HepG2 (cell line): ENCODE results near the gene SNHG17. TPM values are rescaled to one million over a fixed set of nuclear protein-coding genes. Genes with fewer than 3 reads are reported as not detected.
A peak's percentile ranks its signal among the peaks of the same experiment; 100 is the strongest.

ENCODE experiments used
- ATAC-seq: fragments of 200-7000 bp; cut with Tn5 transposase; 3 replicates; pipeline ENCODE4 v1.9.1; 2020; ENCODE audit warnings: mild to moderate bottlenecking, moderate library complexity
- BruUV-seq: library from RNA; stranded (reverse); fragments of 400-500 nt; replicated peaks from 2 replicates; lab custom pipeline; 2021; lab: Mats Ljungman, UMichigan
- CTCF ChIA-PET: fragments of 300-600 bp; formaldehyde crosslinking; extraction: SDS; loops from one replicate; lab custom pipeline; 2021; ENCODE audit warnings: low total read pairs, inconsistent platforms, low intra/inter-chr PET ratio; lab: Yijun Ruan, JAX
- POLR2A ChIA-PET: fragments of 350-600 bp; sonication (Branson Sonifier 250); formaldehyde crosslinking; loops from one replicate; lab custom pipeline; 2020; ENCODE audit warnings: antibody characterized with exemption, inconsistent platforms; lab: Yijun Ruan, JAX
- DNase-seq: peaks from one replicate; pipeline ENCODE4 v3.0.0-alpha.2; 2015; ENCODE audit warnings: low spot score
- FAIRE-seq: peaks from 3 replicates; lab custom pipeline; 2011; peaks lifted over from hg19 to GRCh38; lab: Jason Lieb, UNC
- H2AFZ ChIP-seq: one replicate; pipeline ENCODE4 v1.6.1; 2011; ENCODE audit warnings: low read length, inconsistent platforms
- H3K27ac ChIP-seq: fragments of 300-600 bp; 3 replicates; pipeline ENCODE4 v1.8.0; 2011; ENCODE audit warnings: mixed run types, mild to moderate bottlenecking, mixed read lengths, low read length, inconsistent platforms; ENCODE audit not compliant: insufficient read depth; ENCODE audit errors: extremely low read length
- H3K27me3 ChIP-seq, 2 experiments: fragments of 200-600 bp in 1 of 2; 2 replicates in 1 of 2; 3 replicates in 1 of 2; pipeline versions ENCODE4 v1.6.0 to v1.8.0; 2011; ENCODE audit warnings: low read length in 2 of 2, mild to moderate bottlenecking in 2 of 2, moderate library complexity in 2 of 2, inconsistent platforms in 1 of 2; ENCODE audit not compliant: insufficient read depth in 2 of 2, control insufficient read depth in 1 of 2
- H3K36me3 ChIP-seq, 2 experiments: fragments of 200-600 bp in 1 of 2; replicated peaks in 1 of 2; 2 replicates in 1 of 2; 3 replicates in 1 of 2; pipeline versions ENCODE4 v1.5.1 to v1.8.0; 2011; ENCODE audit warnings: low read length in 2 of 2, inconsistent platforms in 1 of 2; ENCODE audit not compliant: insufficient read depth in 2 of 2, control insufficient read depth in 1 of 2
- H3K4me1 ChIP-seq: 2 replicates; pipeline ENCODE4 v1.5.1; 2012; ENCODE audit warnings: low read length, inconsistent platforms; ENCODE audit not compliant: insufficient read depth
- H3K4me2 ChIP-seq: 2 replicates; pipeline ENCODE4 v1.6.0; 2011; ENCODE audit warnings: low read depth, low read length, inconsistent platforms
- H3K4me3 ChIP-seq, 3 experiments: fragments of 200-600 bp in 1 of 3; sonication (generic), shearing (Covaris generic) in 1 of 3; replicated peaks in 1 of 3; 2 replicates each; pipeline ENCODE4 v1.5.1; 2011 to 2016; ENCODE audit warnings: low read length in 3 of 3, inconsistent platforms in 2 of 3, low read depth in 2 of 3, mild to moderate bottlenecking in 2 of 3, control low read depth in 1 of 3, mixed read lengths in 1 of 3; ENCODE audit not compliant: insufficient read depth in 1 of 3
- H3K79me2 ChIP-seq: one replicate; pipeline ENCODE4 v1.6.1; 2011; ENCODE audit warnings: low read length, inconsistent platforms; ENCODE audit not compliant: insufficient read depth
- H3K9ac ChIP-seq: 2 replicates; pipeline ENCODE4 v1.6.0; 2011; ENCODE audit warnings: mild to moderate bottlenecking, low read depth, low read length, inconsistent platforms; ENCODE audit not compliant: insufficient read depth
- H3K9me3 ChIP-seq: 2 replicates; pipeline ENCODE4 v1.5.1; 2012; ENCODE audit warnings: mild to moderate bottlenecking, low read length
- H4K20me1 ChIP-seq: 2 replicates; pipeline ENCODE4 v1.6.0; 2011; ENCODE audit warnings: inconsistent platforms, mild to moderate bottlenecking, low read length, moderate library complexity; ENCODE audit not compliant: insufficient read depth
- CC2D1A ChIP-seq: sonication (generic); formaldehyde crosslinking; IDR thresholded peaks from 2 replicates; pipeline ENCODE4 v1.8.1; 2023; ENCODE audit warnings: mild to moderate bottlenecking, missing genetic modification reagents
- GABPA ChIP-seq, 2 experiments: IDR thresholded peaks; 2 replicates each; pipeline ENCODE4 v1.6.1; 2011 to 2016; ENCODE audit warnings: low read depth in 2 of 2, low read length in 1 of 2, missing biosample characterization in 1 of 2, missing genetic modification characterization in 1 of 2
- GABPB1 ChIP-seq: IDR thresholded peaks from 2 replicates; pipeline ENCODE4 v1.6.1; 2016; ENCODE audit warnings: mild to moderate bottlenecking, missing genetic modification reagents, moderate library complexity, missing compliant biosample characterization
- GATAD2A ChIP-seq: IDR thresholded peaks from 2 replicates; pipeline ENCODE4 v1.6.1; 2016
- GMEB1 ChIP-seq: sonication (generic); formaldehyde crosslinking; IDR thresholded peaks from 2 replicates; pipeline ENCODE4 v1.5.1; 2020; ENCODE audit warnings: missing genetic modification reagents, mild to moderate bottlenecking, borderline replicate concordance
- HOXA5 ChIP-seq: sonication (generic); formaldehyde crosslinking; IDR thresholded peaks from 2 replicates; pipeline ENCODE4 v1.4.0; 2020; ENCODE audit warnings: missing genetic modification reagents
- TRAFD1 ChIP-seq: sonication (generic); formaldehyde crosslinking; IDR thresholded peaks from 2 replicates; pipeline ENCODE4 v1.5.1; 2020; ENCODE audit warnings: missing genetic modification reagents, mild to moderate bottlenecking, borderline replicate concordance
- ZBTB40 ChIP-seq, 2 experiments: fragments of 450-650 bp in 1 of 2; sonication (generic) in 1 of 2; formaldehyde crosslinking in 1 of 2; IDR thresholded peaks; 2 replicates each; pipeline versions ENCODE4 v1.6.1 to v1.8.0; 2016 to 2022; ENCODE audit warnings: antibody characterized with exemption in 1 of 2, mild to moderate bottlenecking in 1 of 2, missing genetic modification reagents in 1 of 2
- ZMYM4 ChIP-seq: sonication (generic); formaldehyde crosslinking; IDR thresholded peaks from 2 replicates; pipeline ENCODE4 v1.8.1; 2023; ENCODE audit warnings: mild to moderate bottlenecking, missing genetic modification reagents
- ZNF205 ChIP-seq: IDR thresholded peaks from 2 replicates; pipeline ENCODE4 v1.6.1; 2018; ENCODE audit warnings: missing biosample characterization, missing genetic modification reagents
- ZNF292 ChIP-seq: sonication (generic); formaldehyde crosslinking; IDR thresholded peaks from 2 replicates; pipeline ENCODE4 v1.8.1; 2022; ENCODE audit warnings: mild to moderate bottlenecking, low read depth, missing genetic modification reagents, borderline replicate concordance
- WGBS: methylation state at CpG from one replicate; pipeline ENCODE4 v1.1.6; 2017; ENCODE audit warnings: low lambda C conversion rate; 5-methylcytosine and 5-hydroxymethylcytosine counted together
- in situ Hi-C: cut with HindIII; loops from 2 replicates; pipeline ENCODE4 v1.10.0; 2017; ENCODE audit warnings: low pct_unique_long_range_greater_than_20kb; ENCODE audit not compliant: extremely low pct_ligation_motif_present
- intact Hi-C: fragments of 100-400 bp; cut with micrococcal nuclease; formaldehyde crosslinking; loops from one replicate; pipeline ENCODE4 v1.10.0; 2022; ENCODE audit not compliant: unreplicated experiment
- polyA plus RNA-seq, 8 experiments: library from polyadenylated mRNA; depleted of rRNA in 3 of 8; stranded (reverse) in 7 of 8; unstranded in 1 of 8; fragments of >200 nt; fragmentation: Illumina TruSeq in 4 of 8; extraction: Trizol in 4 of 8; gene quantifications; 2 replicates each; pipeline versions ENCODE4 v1.2.1 to v1.2.3, GENCODE V29; 2011 to 2016; ENCODE audit warnings: low read depth in 4 of 8, missing spikeins in 1 of 8, mixed read lengths in 1 of 8; ENCODE audit not compliant: insufficient read depth in 1 of 8
- total RNA-seq, 5 experiments: library from RNA; depleted of rRNA; stranded (reverse); fragments of >200 nt; fragmentation: Illumina TruSeq; extraction: Trizol; gene quantifications; 2 replicates each; pipeline ENCODE4 v1.2.3, GENCODE V29; 2016; ENCODE audit warnings: low read depth in 1 of 5

The SNHG17 gene
- total and polyA plus RNA-seq, 2 of the 13 experiments (the other 11 are each of a cell fraction or from before 2014, with no cell fraction given), result 26.2 to 41.2 TPM

GRCh38 chr20:38386004-38386403, 49.1 kb downstream of the SNHG17 start:
- Histone ChIP-seq H3K36me3 (no peaks in the 10 kb centered on the region), H3K27me3 (peaks cover 0 to 3% of the 10 kb centered on the region in 2 experiments; a peak in 1 of 5 replicates), H3K27ac (no peak overlapping the region), H3K9me3 (no peaks in the 10 kb centered on the region), H3K79me2 (no peaks in the 10 kb centered on the region), H4K20me1 (no peaks in the 10 kb centered on the region), H3K9ac (no peak overlapping the region), H3K4me1 (no peaks in the 10 kb centered on the region), H2AFZ (peak overlapping the region; percentile 20), H3K4me2 (no peak overlapping the region), H3K4me3 (no peak overlapping the region)
- no peak for ATAC-seq
- POLR2A ChIA-PET, result no interaction called here
- DNase-seq, result no peak
- BruUV-seq, result no TSS peak
- CTCF ChIA-PET, result no interaction called here
- no peak for FAIRE-seq
- in situ Hi-C loops, result no loop called here
- intact Hi-C loops, result no loop called here
- 24% methylated on average over 8 of the region's 8 CpGs for WGBS
- TF ChIP-seq GMEB1 (CRISPR knock-in tag), result no peak
- no peak for TF ChIP-seq ZNF205
- no peak for TF ChIP-seq ZNF292
- no peak for TF ChIP-seq CC2D1A (CRISPR knock-in tag)
- peak; percentile 5; the same call in 1 of the 2 replicates for TF ChIP-seq ZBTB40 (IDR thresholded peaks at IDR 0.05)
- TF ChIP-seq ZBTB40 (CRISPR knock-in tag; IDR thresholded peaks at IDR 0.05), result no peak
- TF ChIP-seq HOXA5 (CRISPR knock-in tag), result no peak
- TF ChIP-seq ZMYM4 (CRISPR knock-in tag), result no peak
- TF ChIP-seq GABPB1 (CRISPR knock-in tag), result peak; percentile 37; the same call in 1 of the 2 replicates
- no peak for TF ChIP-seq TRAFD1 (CRISPR knock-in tag)
- TF ChIP-seq GABPA (IDR thresholded peaks at IDR 0.05; ENCODE audit: low read depth, low read length), result no peak
- TF ChIP-seq GABPA (CRISPR knock-in tag; IDR thresholded peaks at IDR 0.05; ENCODE audit: low read depth), result peak; percentile 71
- TF ChIP-seq GATAD2A, result no peak
